CD4-positive, alpha-beta memory T cell (primary cell): ENCODE data around the gene KRTCAP2. TPM values are rescaled to one million over a fixed set of nuclear protein-coding genes. Genes with fewer than 3 reads are reported as not detected.
"Not testable (repeated sequence)": the region's sequence is repeated elsewhere in the genome, so short reads cannot be mapped to it uniquely, and the experiment has no call there.

Experiments
- CTCF ChIA-PET: fragments of 350-600 bp; sonication (Branson Sonifier 250); formaldehyde crosslinking; loops from one replicate; lab custom pipeline; 2021; ENCODE audit warnings: inconsistent platforms; ENCODE audit not compliant: partially characterized antibody; lab: Charles Lee
- POLR2A ChIA-PET: fragments of 350-600 bp; sonication (Branson Sonifier 250); formaldehyde crosslinking; loops from one replicate; lab custom pipeline; 2021; ENCODE audit not compliant: partially characterized antibody; lab: Charles Lee
- DNase-seq, 5 donors: peaks; one replicate each; pipeline versions ENCODE4 v3.0.0 to v3.0.0-alpha.2; 2020 to 2022; ENCODE audit warnings: mixed read lengths in 1 of 5
- H3K27ac ChIP-seq: one replicate; pipeline ENCODE4 v1.7.0; 2013; ENCODE audit warnings: low read depth, low read length
- H3K27me3 ChIP-seq: 2 replicates; pipeline ENCODE4 v1.7.0; 2013; ENCODE audit warnings: mild to moderate bottlenecking, low read length, moderate library complexity; ENCODE audit not compliant: insufficient read depth
- H3K36me3 ChIP-seq: 2 replicates; pipeline ENCODE4 v1.7.0; 2013; ENCODE audit warnings: mild to moderate bottlenecking, low read length, moderate library complexity; ENCODE audit not compliant: insufficient read depth
- H3K4me1 ChIP-seq: 2 replicates; pipeline ENCODE4 v1.7.0; 2013; ENCODE audit warnings: mild to moderate bottlenecking, low read length, moderate library complexity; ENCODE audit not compliant: insufficient read depth
- H3K4me3 ChIP-seq, 2 donors: one replicate each; pipeline ENCODE4 v1.7.0; 2013; ENCODE audit warnings: low read length in 2 of 2, mild to moderate bottlenecking in 1 of 2
- H3K9me3 ChIP-seq, 2 donors: one replicate each; pipeline ENCODE4 v1.7.0; 2013; ENCODE audit warnings: low read length in 2 of 2, control low read depth in 1 of 2; ENCODE audit not compliant: control insufficient read depth in 1 of 2
- H3K27ac Mint-ChIP-seq, 7 donors: one replicate each; pipeline ENCODE4 v1.8.0; 2020 to 2021; ENCODE audit warnings: mixed read lengths in 7 of 7, mild to moderate bottlenecking in 6 of 7, inconsistent platforms in 3 of 7, moderate library complexity in 3 of 7
- H3K27me3 Mint-ChIP-seq, 2 donors: one replicate each; pipeline ENCODE4 v1.8.0; 2020 to 2021; ENCODE audit warnings: mixed read lengths in 2 of 2
- H3K36me3 Mint-ChIP-seq, 2 donors: one replicate each; pipeline ENCODE4 v1.8.0; 2020 to 2021; ENCODE audit warnings: mixed read lengths in 2 of 2, inconsistent platforms in 1 of 2, mild to moderate bottlenecking in 1 of 2
- H3K4me1 Mint-ChIP-seq, 4 donors: one replicate each; pipeline ENCODE4 v1.8.0; 2020 to 2021; ENCODE audit warnings: mixed read lengths in 4 of 4, mild to moderate bottlenecking in 1 of 4
- H3K4me3 Mint-ChIP-seq, 8 donors: one replicate each; pipeline ENCODE4 v1.8.0; 2020 to 2021; ENCODE audit warnings: mixed read lengths in 8 of 8, mild to moderate bottlenecking in 7 of 8, moderate library complexity in 6 of 8, inconsistent platforms in 3 of 8
- H3K9me3 Mint-ChIP-seq, 8 donors: one replicate each; pipeline ENCODE4 v1.8.0; 2020 to 2021; ENCODE audit warnings: mixed read lengths in 8 of 8, mild to moderate bottlenecking in 5 of 8, inconsistent platforms in 3 of 8, moderate library complexity in 1 of 8
- intact Hi-C: fragments of 100-400 bp; cut with micrococcal nuclease; formaldehyde crosslinking; loops from one replicate; pipeline ENCODE4 v1.15.1; 2023
- polyA plus RNA-seq, 2 donors: library from polyadenylated mRNA; unstranded; fragments of 300-500 nt; fragmentation: Illumina TruSeq; gene quantifications; one replicate each; pipeline ENCODE4 v1.2.3, GENCODE V29; 2021
- total RNA-seq, 2 experiments: library from RNA; stranded (reverse); gene quantifications; one replicate each; pipeline ENCODE4 v1.2.3, GENCODE V29; 2021

The KRTCAP2 gene
- total and polyA plus RNA-seq, 4 experiments from 2014 or later: 173 to 488 (median 325) TPM

GRCh38 chr1:155168456-155169210, 4.5 kb downstream of the KRTCAP2 start:
- Mint-ChIP-seq H3K36me3 (peaks cover 15 to 28% of the 10 kb centered on the region in 2 donors), H3K27ac (peak overlapping the region in 2 of 7 donors; percentile 35 to 59), H3K4me1 (peaks cover 21 to 39% (median 34%) of the 10 kb centered on the region in 4 donors), H3K9me3 (peaks cover 0 to 2% (median 0%) of the 10 kb centered on the region in 8 donors), H3K27me3 (no peaks in the 10 kb centered on the region), H3K4me3 (no peak overlapping the region)
- intact Hi-C loops: no loop called here
- Histone ChIP-seq H3K9me3 (no peaks in the 10 kb centered on the region), H3K27ac (no peak overlapping the region), H3K4me1 (peaks cover 29% of the 10 kb centered on the region), H3K4me3 (no peak overlapping the region), H3K27me3 (no peaks in the 10 kb centered on the region), H3K36me3 (peaks cover 18% of the 10 kb centered on the region)
- POLR2A ChIA-PET: interaction anchor here (0.9 to 2.1 kb wide), 4 partner anchors 34 to 104 kb away, joined by 3 to 14 read pairs (median 4); no protein-coding TSS in a partner anchor
- no peak for DNase-seq
- CTCF ChIA-PET: interaction anchor here (0.6 to 12.5 kb wide), 17 partner anchors 9 to 374 kb away, joined by 3 to 229 read pairs (median 5); partner anchors contain the start of gene SLC50A1

- H3K27me3 ChIP-seq, H3K27ac ChIP-seq, DNase-seq, H3K9me3 ChIP-seq, H3K4me3 ChIP-seq, intact Hi-C loops, H3K27me3 Mint-ChIP-seq, H3K9me3 Mint-ChIP-seq: not testable (repeated sequence)
- H3K4me1 Mint-ChIP-seq: peaks cover 15 to 33% (median 29%) of the 10 kb centered on the region in 4 donors
- H3K36me3 Mint-ChIP-seq: peaks cover 15 to 25% of the 10 kb centered on the region in 2 donors
- POLR2A ChIA-PET: interaction anchor here (0.7 to 2.1 kb wide), 2 partner anchors 22 to 77 kb away, joined by 3 to 14 read pairs; no protein-coding TSS in a partner anchor
- CTCF ChIA-PET: interaction anchor here (0.7 to 12.5 kb wide), 15 partner anchors 9 to 374 kb away, joined by 3 to 229 read pairs (median 5); partner anchors contain the start of gene SLC50A1
- Histone ChIP-seq H3K36me3 (peaks cover 18% of the 10 kb centered on the region), H3K4me1 (peaks cover 25% of the 10 kb centered on the region)
- peak overlapping the region in 4 of 7 donors; percentile 14 to 70 (median 50) for H3K27ac Mint-ChIP-seq
- H3K4me3 Mint-ChIP-seq: peak overlapping the region in 2 of 8 donors; percentile 18 to 61
Measured at GRCh38 chr1:155168105-155168445, 5.0 kb downstream of the KRTCAP2 start.

GRCh38 chr1:155167166-155168104, 5.7 kb downstream of the KRTCAP2 start:
- Mint-ChIP-seq H3K36me3 (peaks cover 15 to 21% of the 10 kb centered on the region in 2 donors), H3K4me1 (peaks cover 14 to 28% (median 26%) of the 10 kb centered on the region in 4 donors), H3K27me3 (no peaks in the 10 kb centered on the region), H3K9me3 (peaks cover 0 to 2% (median 0%) of the 10 kb centered on the region in 8 donors), H3K27ac (peak overlapping the region in 5 of 7 donors; percentile 14 to 70 (median 57)), H3K4me3 (peak overlapping the region in 7 of 8 donors; percentile 46 to 68 (median 59))
- ChIA-PET CTCF (interaction anchor here (0.6 to 12.5 kb wide), 15 partner anchors 10 to 234 kb away, joined by 3 to 229 read pairs (median 5); partner anchors contain the start of gene SLC50A1), POLR2A (interaction anchor here (0.7 to 2.1 kb wide), 3 partner anchors 22 to 82 kb away, joined by 3 to 14 read pairs (median 3); no protein-coding TSS in a partner anchor)
- Histone ChIP-seq H3K4me1 (peaks cover 22% of the 10 kb centered on the region), H3K9me3 (no peaks in the 10 kb centered on the region), H3K27ac (no peak overlapping the region), H3K4me3 (no peak overlapping the region), H3K36me3 (peaks cover 18% of the 10 kb centered on the region), H3K27me3 (no peaks in the 10 kb centered on the region)
- intact Hi-C loops: loop anchor here (1.0 kb wide), 1 partner anchor 76 kb away; no protein-coding TSS in a partner anchor
- DNase-seq: peak; percentile 79 to 83 (median 81)

GRCh38 chr1:155166471-155167165, 6.5 kb downstream of the KRTCAP2 start:
- no peak overlapping the region for H3K27ac ChIP-seq
- CTCF ChIA-PET: interaction anchor here (1.0 to 12.5 kb wide), 12 partner anchors 10 to 122 kb away, joined by 3 to 229 read pairs (median 4); partner anchors contain the start of gene SLC50A1
- Mint-ChIP-seq H3K27ac (peak overlapping the region in 2 of 7 donors; percentile 9 to 37), H3K9me3 (peaks cover 0 to 2% (median 0%) of the 10 kb centered on the region in 8 donors), H3K4me3 (no peak overlapping the region), H3K4me1 (peaks cover 7 to 20% (median 19%) of the 10 kb centered on the region in 4 donors), H3K36me3 (peaks cover 15 to 16% of the 10 kb centered on the region in 2 donors), H3K27me3 (no peaks in the 10 kb centered on the region)
- H3K27me3 ChIP-seq: no peaks in the 10 kb centered on the region
- no peak for DNase-seq
- no peaks in the 10 kb centered on the region for H3K9me3 ChIP-seq
- H3K36me3 ChIP-seq: peaks cover 18% of the 10 kb centered on the region
- H3K4me1 ChIP-seq: peaks cover 15% of the 10 kb centered on the region
- intact Hi-C loops: loop anchor here (1.0 kb wide), 1 partner anchor 75 kb away; no protein-coding TSS in a partner anchor
- H3K4me3 ChIP-seq: no peak overlapping the region
- POLR2A ChIA-PET: interaction anchor here (1.1 to 2.1 kb wide), 2 partner anchors 75 to 81 kb away, joined by 3 to 14 read pairs; no protein-coding TSS in a partner anchor

DNA sequence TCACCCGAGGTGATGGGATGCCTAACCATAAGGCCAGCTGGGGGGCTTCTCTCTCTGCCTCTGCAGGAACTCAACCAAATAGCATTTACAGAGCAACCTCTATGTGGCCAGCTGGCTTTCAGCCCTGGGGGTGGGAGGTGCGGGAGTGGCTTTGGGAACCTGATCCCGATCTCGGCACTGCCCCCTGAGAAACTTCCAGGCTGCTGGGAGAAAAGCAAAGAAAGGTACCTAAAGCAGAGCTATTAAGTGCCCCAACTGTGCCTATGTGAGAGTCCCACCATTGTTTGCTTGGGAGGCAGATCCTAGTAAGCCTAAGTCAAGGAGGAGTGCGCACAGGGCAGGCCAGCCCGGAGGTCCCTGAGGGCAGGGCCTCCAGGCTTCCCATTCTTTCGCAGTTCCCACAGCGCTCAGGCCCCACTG, 7.0 kb downstream of the KRTCAP2 start:
- intact Hi-C loops: no loop called here
- DNase-seq: no peak
- Mint-ChIP-seq H3K27ac (no peak overlapping the region), H3K9me3 (peaks cover 0 to 2% (median 0%) of the 10 kb centered on the region in 8 donors), H3K4me3 (no peak overlapping the region), H3K36me3 (peaks cover 15 to 16% of the 10 kb centered on the region in 2 donors), H3K4me1 (peaks cover 7 to 19% (median 17%) of the 10 kb centered on the region in 4 donors), H3K27me3 (no peaks in the 10 kb centered on the region)
- ChIA-PET CTCF (interaction anchor here (1.1 to 12.5 kb wide), 7 partner anchors 11 to 122 kb away, joined by 4 to 229 read pairs (median 9); partner anchors contain the start of gene SLC50A1), POLR2A (interaction anchor here (2.1 kb wide), 1 partner anchor 75 kb away, joined by 14 read pairs; no protein-coding TSS in a partner anchor)
- Histone ChIP-seq H3K36me3 (peaks cover 18% of the 10 kb centered on the region), H3K4me3 (no peak overlapping the region), H3K4me1 (peaks cover 10% of the 10 kb centered on the region), H3K27ac (no peak overlapping the region), H3K27me3 (no peaks in the 10 kb centered on the region), H3K9me3 (no peaks in the 10 kb centered on the region)

DNA sequence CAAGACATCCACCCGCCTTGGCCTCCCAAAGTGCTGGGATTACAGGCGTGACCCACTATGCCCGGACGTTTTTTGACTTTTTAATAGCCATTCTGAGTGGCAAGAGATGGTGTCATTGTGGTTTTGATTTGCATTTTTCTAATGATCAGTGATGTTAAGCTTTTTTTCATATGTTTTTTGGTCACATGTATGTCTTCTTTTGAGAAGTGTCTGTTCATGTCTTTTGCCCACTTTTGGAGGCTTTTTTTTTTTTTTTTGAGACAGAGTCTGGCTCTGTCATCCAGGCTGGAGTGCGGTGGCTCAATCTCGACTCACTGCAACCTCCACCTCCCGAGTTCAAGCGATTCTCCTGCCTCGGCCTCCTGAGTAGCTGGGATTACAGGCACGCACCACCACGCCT, 8.5 kb downstream of the KRTCAP2 start:
- H3K27me3 Mint-ChIP-seq, H3K27ac ChIP-seq, H3K27ac Mint-ChIP-seq, H3K4me3 ChIP-seq, H3K9me3 Mint-ChIP-seq, H3K4me3 Mint-ChIP-seq, DNase-seq, H3K9me3 ChIP-seq, intact Hi-C loops, H3K27me3 ChIP-seq, POLR2A ChIA-PET: not testable (repeated sequence)
- H3K4me1 ChIP-seq: peaks cover 10% of the 10 kb centered on the region
- Mint-ChIP-seq H3K36me3 (peaks cover 11% of the 10 kb centered on the region in 2 donors), H3K4me1 (peaks cover 7 to 19% (median 13%) of the 10 kb centered on the region in 4 donors)
- peaks cover 11% of the 10 kb centered on the region for H3K36me3 ChIP-seq
- CTCF ChIA-PET: interaction anchor here (0.8 to 12.5 kb wide), 4 partner anchors 69 to 608 kb away, joined by 4 to 229 read pairs (median 14); no protein-coding TSS in a partner anchor
